Neural cell (in vitro differentiated cells): ENCODE results near the gene DUSP7. TPM values are rescaled to one million over a fixed set of nuclear protein-coding genes. Genes with fewer than 3 reads are reported as not detected.

ENCODE experiments used
- H2AFZ ChIP-seq: fragments of 200-600, 300-800 bp; sonication (generic), shearing (Covaris generic); 2 replicates; pipeline ENCODE4 v1.6.0; 2014; ENCODE audit warnings: low read depth, mild to moderate bottlenecking, antibody characterized with exemption, low read length, moderate library complexity
- H3F3A ChIP-seq: fragments of 200-600 bp; shearing (Covaris generic); 2 replicates; pipeline ENCODE4 v1.6.1; 2016; ENCODE audit warnings: mild to moderate bottlenecking, moderate library complexity, mixed read lengths, antibody characterized with exemption, low read length; ENCODE audit not compliant: insufficient read depth, poor library complexity, severe bottlenecking
- H3K27ac ChIP-seq: fragments of 200-600, 300-800 bp; sonication (generic), shearing (Covaris generic); 2 replicates; pipeline ENCODE4 v1.5.1; 2014; ENCODE audit warnings: mild to moderate bottlenecking, low read length, moderate library complexity
- H3K27me3 ChIP-seq: fragments of 300-800, 200-600 bp; sonication (generic), shearing (Covaris generic); 2 replicates; pipeline ENCODE4 v1.6.0; 2014; ENCODE audit warnings: mild to moderate bottlenecking, low read depth, low read length, moderate library complexity; ENCODE audit not compliant: insufficient read depth
- H3K36me3 ChIP-seq: fragments of 300-800, 200-600 bp; sonication (generic), shearing (Covaris generic); 2 replicates; pipeline ENCODE4 v1.5.1; 2014; ENCODE audit warnings: mild to moderate bottlenecking, antibody characterized with exemption, low read length, moderate library complexity; ENCODE audit not compliant: insufficient read depth
- H3K4me2 ChIP-seq: fragments of 300-800, 200-600 bp; sonication (generic), shearing (Covaris generic); 2 replicates; pipeline ENCODE4 v1.6.0; 2014; ENCODE audit warnings: mild to moderate bottlenecking, low read length
- H3K4me3 ChIP-seq: fragments of 300-800, 200-600 bp; sonication (generic), shearing (Covaris generic); 2 replicates; pipeline ENCODE4 v1.5.1; 2014; ENCODE audit warnings: mild to moderate bottlenecking, low read length, moderate library complexity
- H3K79me2 ChIP-seq: fragments of 200-600 bp; shearing (Covaris generic); replicated peaks from 2 replicates; pipeline ENCODE4 v1.6.0; 2014; ENCODE audit warnings: mild to moderate bottlenecking, low read length, moderate library complexity; ENCODE audit not compliant: insufficient read depth
- H3K9ac ChIP-seq: fragments of 300-800, 200-600 bp; sonication (generic), shearing (Covaris generic); 2 replicates; pipeline ENCODE4 v1.6.1; 2016; ENCODE audit warnings: mild to moderate bottlenecking, low read length, mixed read lengths
- H3K9me2 ChIP-seq: fragments of 200-600 bp; shearing (Covaris generic); 2 replicates; pipeline ENCODE4 v1.6.1; 2016; ENCODE audit warnings: mild to moderate bottlenecking, low read length, mixed read lengths; ENCODE audit not compliant: insufficient read depth
- H3K9me3 ChIP-seq: fragments of 200-600, 300-800 bp; sonication (generic), shearing (Covaris generic); 2 replicates; pipeline ENCODE4 v1.6.1; 2016; ENCODE audit warnings: mild to moderate bottlenecking, mixed run types, low read length, moderate library complexity, mixed read lengths
- H4K20me1 ChIP-seq: fragments of 200-600 bp; shearing (Covaris generic); 2 replicates; pipeline ENCODE4 v1.6.1; 2016; ENCODE audit warnings: mild to moderate bottlenecking, mixed run types; ENCODE audit not compliant: insufficient read depth
- EP300 ChIP-seq: fragments of 450-650 bp; conservative IDR thresholded peaks from 2 replicates; pipeline ENCODE4 v1.6.1; 2014; ENCODE audit warnings: antibody characterized with exemption, mild to moderate bottlenecking, moderate library complexity; ENCODE audit not compliant: poor library complexity, severe bottlenecking
- EZH2 ChIP-seq: fragments of 200-600, 300-800 bp; shearing (Covaris generic), sonication (generic); IDR thresholded peaks from 2 replicates; pipeline ENCODE4 v1.6.1; 2014; ENCODE audit warnings: antibody characterized with exemption, low read length, borderline replicate concordance, mild to moderate bottlenecking; ENCODE audit not compliant: insufficient read depth, poor library complexity, severe bottlenecking
- MXI1 ChIP-seq: fragments of 450-650 bp; conservative IDR thresholded peaks from 2 replicates; pipeline ENCODE4 v1.6.1; 2014; ENCODE audit warnings: antibody characterized with exemption, mild to moderate bottlenecking; ENCODE audit not compliant: poor library complexity, severe bottlenecking
- POLR2AphosphoS5 ChIP-seq: IDR thresholded peaks from 2 replicates; pipeline ENCODE4 v1.6.1; 2012
- RAD21 ChIP-seq: fragments of 450-650 bp; conservative IDR thresholded peaks from 2 replicates; pipeline ENCODE4 v1.6.1; 2014; ENCODE audit warnings: antibody characterized with exemption, mild to moderate bottlenecking, moderate library complexity
- SMC3 ChIP-seq: fragments of 450-650 bp; conservative IDR thresholded peaks from 2 replicates; pipeline ENCODE4 v1.6.1; 2014; ENCODE audit warnings: antibody characterized with exemption, mild to moderate bottlenecking, moderate library complexity; ENCODE audit not compliant: poor library complexity
- TAF1 ChIP-seq: IDR thresholded peaks from 2 replicates; pipeline ENCODE4 v1.6.1; 2012; ENCODE audit warnings: low read depth
- polyA plus RNA-seq: library from polyadenylated mRNA; depleted of rRNA; stranded (reverse); fragments of >200 nt; gene quantifications from 2 replicates; pipeline ENCODE4 v1.2.3, GENCODE V29; 2014
- TF ChIP-seq, protein P1 (sequence below): IDR thresholded peaks from 2 replicates; pipeline ENCODE4 v1.6.1; 2012; ENCODE audit warnings: borderline replicate concordance
- TF ChIP-seq, protein P2 (sequence below): fragments of 450-650 bp; IDR thresholded peaks from 2 replicates; pipeline ENCODE4 v1.5.1; 2014; ENCODE audit warnings: antibody characterized with exemption, mild to moderate bottlenecking, moderate library complexity; ENCODE audit not compliant: poor library complexity, severe bottlenecking

The DUSP7 gene
- polyA plus RNA-seq, 1 donor from 2014 or later: 8.5 TPM

DNA sequence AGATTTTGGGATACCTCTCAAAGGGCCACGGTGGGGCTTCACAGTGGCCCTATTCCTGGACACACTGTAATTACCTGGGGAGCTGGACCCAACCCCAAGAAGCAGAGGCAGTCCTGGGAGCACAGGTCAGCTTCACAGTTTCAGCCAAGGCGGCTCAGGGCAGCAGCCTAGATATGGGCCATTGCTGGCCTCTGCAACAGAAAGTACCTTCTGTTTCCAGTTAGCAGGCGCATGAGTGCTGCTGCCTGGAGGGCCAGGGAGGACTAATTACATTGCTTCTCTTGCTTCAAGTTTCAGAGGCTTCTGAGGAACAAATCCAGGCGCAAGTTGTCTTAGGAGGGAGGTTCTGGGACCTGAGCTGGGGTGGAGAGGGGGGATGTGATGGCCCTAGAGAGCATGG lies 13.5 kb upstream of the DUSP7 start:
- Histone ChIP-seq H3K36me3 (no peaks in the 10 kb centered on the region), H3K9ac (no peak overlapping the region), H2AFZ (no peak overlapping the region), H3K4me2 (no peak overlapping the region), H3K79me2 (no peaks in the 10 kb centered on the region), H3K27me3 (no peaks in the 10 kb centered on the region), H3K9me3 (no peaks in the 10 kb centered on the region), H3K9me2 (no peaks in the 10 kb centered on the region), H4K20me1 (no peaks in the 10 kb centered on the region), H3K27ac (no peak overlapping the region), H3F3A (no peaks in the 10 kb centered on the region), H3K4me3 (no peak overlapping the region)
- TF ChIP-seq TAF1 (no peak), SMC3 (no peak), RAD21 (no peak), EP300 (no peak), MXI1 (no peak), POLR2AphosphoS5 (no peak), EZH2 (no peak)
- TF ChIP-seq, protein P1, sequence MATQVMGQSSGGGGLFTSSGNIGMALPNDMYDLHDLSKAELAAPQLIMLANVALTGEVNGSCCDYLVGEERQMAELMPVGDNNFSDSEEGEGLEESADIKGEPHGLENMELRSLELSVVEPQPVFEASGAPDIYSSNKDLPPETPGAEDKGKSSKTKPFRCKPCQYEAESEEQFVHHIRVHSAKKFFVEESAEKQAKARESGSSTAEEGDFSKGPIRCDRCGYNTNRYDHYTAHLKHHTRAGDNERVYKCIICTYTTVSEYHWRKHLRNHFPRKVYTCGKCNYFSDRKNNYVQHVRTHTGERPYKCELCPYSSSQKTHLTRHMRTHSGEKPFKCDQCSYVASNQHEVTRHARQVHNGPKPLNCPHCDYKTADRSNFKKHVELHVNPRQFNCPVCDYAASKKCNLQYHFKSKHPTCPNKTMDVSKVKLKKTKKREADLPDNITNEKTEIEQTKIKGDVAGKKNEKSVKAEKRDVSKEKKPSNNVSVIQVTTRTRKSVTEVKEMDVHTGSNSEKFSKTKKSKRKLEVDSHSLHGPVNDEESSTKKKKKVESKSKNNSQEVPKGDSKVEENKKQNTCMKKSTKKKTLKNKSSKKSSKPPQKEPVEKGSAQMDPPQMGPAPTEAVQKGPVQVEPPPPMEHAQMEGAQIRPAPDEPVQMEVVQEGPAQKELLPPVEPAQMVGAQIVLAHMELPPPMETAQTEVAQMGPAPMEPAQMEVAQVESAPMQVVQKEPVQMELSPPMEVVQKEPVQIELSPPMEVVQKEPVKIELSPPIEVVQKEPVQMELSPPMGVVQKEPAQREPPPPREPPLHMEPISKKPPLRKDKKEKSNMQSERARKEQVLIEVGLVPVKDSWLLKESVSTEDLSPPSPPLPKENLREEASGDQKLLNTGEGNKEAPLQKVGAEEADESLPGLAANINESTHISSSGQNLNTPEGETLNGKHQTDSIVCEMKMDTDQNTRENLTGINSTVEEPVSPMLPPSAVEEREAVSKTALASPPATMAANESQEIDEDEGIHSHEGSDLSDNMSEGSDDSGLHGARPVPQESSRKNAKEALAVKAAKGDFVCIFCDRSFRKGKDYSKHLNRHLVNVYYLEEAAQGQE: no peak
- TF ChIP-seq, protein P2, sequence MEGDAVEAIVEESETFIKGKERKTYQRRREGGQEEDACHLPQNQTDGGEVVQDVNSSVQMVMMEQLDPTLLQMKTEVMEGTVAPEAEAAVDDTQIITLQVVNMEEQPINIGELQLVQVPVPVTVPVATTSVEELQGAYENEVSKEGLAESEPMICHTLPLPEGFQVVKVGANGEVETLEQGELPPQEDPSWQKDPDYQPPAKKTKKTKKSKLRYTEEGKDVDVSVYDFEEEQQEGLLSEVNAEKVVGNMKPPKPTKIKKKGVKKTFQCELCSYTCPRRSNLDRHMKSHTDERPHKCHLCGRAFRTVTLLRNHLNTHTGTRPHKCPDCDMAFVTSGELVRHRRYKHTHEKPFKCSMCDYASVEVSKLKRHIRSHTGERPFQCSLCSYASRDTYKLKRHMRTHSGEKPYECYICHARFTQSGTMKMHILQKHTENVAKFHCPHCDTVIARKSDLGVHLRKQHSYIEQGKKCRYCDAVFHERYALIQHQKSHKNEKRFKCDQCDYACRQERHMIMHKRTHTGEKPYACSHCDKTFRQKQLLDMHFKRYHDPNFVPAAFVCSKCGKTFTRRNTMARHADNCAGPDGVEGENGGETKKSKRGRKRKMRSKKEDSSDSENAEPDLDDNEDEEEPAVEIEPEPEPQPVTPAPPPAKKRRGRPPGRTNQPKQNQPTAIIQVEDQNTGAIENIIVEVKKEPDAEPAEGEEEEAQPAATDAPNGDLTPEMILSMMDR: no peak

DNA sequence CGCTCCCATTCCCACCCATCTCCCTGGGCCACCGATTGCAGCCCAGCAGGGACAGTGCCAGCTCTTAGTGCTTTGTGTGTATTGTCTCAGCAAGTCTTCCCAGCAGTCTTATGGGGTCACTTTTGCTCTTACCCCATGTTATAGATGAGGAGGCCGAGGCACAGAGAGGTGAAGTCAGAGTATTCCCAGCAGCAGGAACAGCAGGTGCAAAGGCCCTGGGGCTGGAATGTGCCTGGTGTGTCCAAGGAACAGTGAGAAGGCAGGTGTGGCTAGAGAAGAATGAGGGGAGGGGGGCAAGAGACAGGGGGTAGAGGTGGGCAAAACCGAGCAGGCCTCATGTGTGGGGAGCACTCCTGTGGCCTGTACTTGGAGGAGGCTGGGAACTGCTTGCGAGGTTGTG lies 12.8 kb upstream of the DUSP7 start:
- no peak overlapping the region for H3K4me3 ChIP-seq
- no peak overlapping the region for H2AFZ ChIP-seq
- H3K9ac ChIP-seq: no peak overlapping the region
- no peaks in the 10 kb centered on the region for H3K36me3 ChIP-seq
- H3K79me2 ChIP-seq: no peaks in the 10 kb centered on the region
- no peaks in the 10 kb centered on the region for H3K9me3 ChIP-seq
- H3K9me2 ChIP-seq: no peaks in the 10 kb centered on the region
- no peaks in the 10 kb centered on the region for H4K20me1 ChIP-seq
- H3K4me2 ChIP-seq: no peak overlapping the region
- no peak overlapping the region for H3K27ac ChIP-seq
- H3F3A ChIP-seq: no peaks in the 10 kb centered on the region
- TF ChIP-seq SMC3 (no peak), TAF1 (no peak), RAD21 (no peak), MXI1 (no peak), EP300 (no peak), EZH2 (no peak), POLR2AphosphoS5 (no peak)
- TF ChIP-seq, protein P1: no peak
- TF ChIP-seq, protein P2: no peak
- H3K27me3 ChIP-seq: no peaks in the 10 kb centered on the region
